ENCODE results near the gene SULT2B1.
A peak's percentile ranks its signal among the peaks of the same experiment; 100 is the strongest.

Gene SULT2B1

DNA sequence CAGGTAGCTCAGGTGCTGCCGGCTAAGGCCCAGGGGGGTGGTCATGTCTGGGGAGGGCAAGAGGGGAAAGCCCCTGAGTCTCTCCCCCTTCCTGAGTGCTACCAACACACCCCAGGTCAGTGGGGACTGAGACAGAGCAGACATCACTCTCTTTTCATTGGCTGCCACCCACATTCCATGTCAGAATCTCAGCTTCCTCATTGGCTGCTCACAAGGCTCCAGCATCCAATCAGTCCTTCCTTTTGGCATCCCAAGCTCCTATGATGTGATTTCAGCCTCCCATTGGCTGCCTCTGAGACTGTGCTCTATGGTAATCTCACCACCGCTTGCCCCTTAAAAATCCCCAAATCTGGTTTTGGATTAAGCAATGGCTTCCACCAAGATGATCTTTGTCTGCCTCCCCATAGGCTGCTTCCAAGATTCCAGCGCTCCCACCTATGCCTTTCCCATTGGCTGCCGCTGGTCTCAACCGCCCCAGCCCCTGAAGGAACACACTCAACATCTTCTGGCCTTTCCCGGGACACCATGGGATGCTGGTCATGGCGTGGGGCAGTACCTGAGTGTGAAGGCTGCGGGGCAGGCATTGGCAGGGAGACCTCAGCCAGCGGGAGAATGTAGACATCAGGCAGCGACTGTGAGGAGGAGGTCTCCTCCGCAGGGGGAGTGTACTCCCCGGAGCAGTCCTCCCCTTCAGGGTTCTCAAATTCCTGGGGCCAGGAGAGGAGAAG lies 42.3 kb upstream of the SULT2B1 start:
- peak; percentile 76 for DNase-seq (ENCODE audit: low read depth)
- no peak for TF ChIP-seq CTCF (IDR thresholded peaks at IDR 0.05; ENCODE audit: low read depth, low read length)
- TF ChIP-seq MYC (IDR thresholded peaks at IDR 0.05; ENCODE audit: low read depth, low read length): no peak
- no peak for TF ChIP-seq POLR2A (IDR thresholded peaks at IDR 0.05; ENCODE audit: extremely low read depth, insufficient read length)
- TF ChIP-seq, protein P1, sequence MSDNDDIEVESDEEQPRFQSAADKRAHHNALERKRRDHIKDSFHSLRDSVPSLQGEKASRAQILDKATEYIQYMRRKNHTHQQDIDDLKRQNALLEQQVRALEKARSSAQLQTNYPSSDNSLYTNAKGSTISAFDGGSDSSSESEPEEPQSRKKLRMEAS (IDR thresholded peaks at IDR 0.05; ENCODE audit: low read depth, low read length): no peak
- H3K4me3 ChIP-seq (ENCODE audit: low read depth, low read length): no peak overlapping the region

DNA sequence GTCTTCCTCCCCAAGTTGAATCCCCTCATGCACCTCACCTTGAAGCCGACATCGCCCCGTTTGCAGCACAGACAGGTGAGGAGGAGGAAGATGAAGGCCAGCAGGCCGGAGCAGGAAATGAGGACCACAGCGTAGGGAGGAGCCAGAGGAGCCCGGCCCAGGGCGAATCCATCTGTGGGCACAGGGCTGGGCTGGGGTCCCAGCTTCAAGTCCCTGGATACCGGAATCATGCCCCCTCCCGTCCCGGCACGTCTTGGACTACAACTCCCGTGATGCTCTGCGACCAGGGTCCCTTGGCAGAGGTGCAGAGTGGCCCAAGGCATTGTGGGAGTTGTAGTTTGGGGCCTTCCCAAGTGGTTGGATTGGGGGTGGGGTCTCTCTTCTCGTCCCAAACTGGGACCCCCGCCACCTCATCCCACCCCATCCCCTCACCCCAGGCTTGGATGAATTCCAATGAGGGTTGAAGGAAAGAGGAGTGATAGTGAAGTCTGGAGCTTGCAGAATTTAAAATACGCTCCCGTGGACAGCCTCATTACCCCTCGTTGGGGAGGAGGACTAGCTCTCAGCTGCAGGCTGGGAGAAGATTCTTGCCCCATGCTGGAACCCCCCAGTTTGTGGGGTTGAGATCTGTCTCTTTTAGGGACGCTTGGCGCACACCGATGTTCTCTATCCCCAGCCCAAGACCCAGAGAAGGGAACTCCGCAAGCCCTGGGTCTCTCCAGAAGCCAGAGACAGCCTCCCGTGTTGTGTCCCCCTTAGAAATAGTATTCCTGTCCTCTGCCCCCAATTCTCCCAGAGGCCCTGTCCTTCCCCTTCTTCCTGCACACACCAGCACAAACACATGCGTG lies 41.3 kb upstream of the SULT2B1 start:
- no peak overlapping the region for H3K4me3 ChIP-seq (ENCODE audit: low read depth, low read length)
- TF ChIP-seq CTCF (IDR thresholded peaks at IDR 0.05; ENCODE audit: low read depth, low read length): peak; percentile 5
- TF ChIP-seq, protein P1 (IDR thresholded peaks at IDR 0.05; ENCODE audit: low read depth, low read length): no peak
- DNase-seq (ENCODE audit: low read depth): peak; percentile 88

DNA sequence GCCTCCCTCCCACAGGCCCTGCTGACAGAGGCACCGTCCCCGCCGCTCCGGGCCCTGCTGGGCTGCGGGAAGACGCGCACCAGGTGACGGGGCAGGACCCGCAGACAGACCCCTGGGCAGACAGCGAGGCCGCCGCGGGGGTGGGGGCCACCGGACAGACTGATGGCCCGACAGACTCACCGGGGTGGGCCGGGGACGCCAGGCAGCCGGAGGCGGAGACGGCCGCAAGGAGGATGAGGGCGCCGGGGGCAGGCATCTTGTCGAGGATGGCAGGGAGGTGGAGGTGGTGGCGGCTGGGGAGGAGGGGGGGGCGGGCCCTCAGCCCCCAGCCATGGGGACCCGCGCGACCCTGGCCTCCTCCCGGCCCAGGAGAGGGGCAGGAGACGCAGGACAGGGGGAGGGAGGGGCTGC lies 40.6 kb upstream of the SULT2B1 start:
- no peak overlapping the region for H3K4me3 ChIP-seq (ENCODE audit: low read depth, low read length)
- DNase-seq (ENCODE audit: low read depth): peak; percentile 44
- TF ChIP-seq POLR2A (IDR thresholded peaks at IDR 0.05; ENCODE audit: extremely low read depth, insufficient read length): no peak
- TF ChIP-seq CTCF (IDR thresholded peaks at IDR 0.05; ENCODE audit: low read depth, low read length): no peak
- TF ChIP-seq MYC (IDR thresholded peaks at IDR 0.05; ENCODE audit: low read depth, low read length): no peak
- TF ChIP-seq, protein P1 (IDR thresholded peaks at IDR 0.05; ENCODE audit: low read depth, low read length): no peak

GRCh38 chr19:48511800-48512503 lies 40.0 kb upstream of the SULT2B1 start, which contains the start of gene LMTK3:
Gene LMTK3 (minus strand): TSS chr19:48511835. CDS start chr19:48511576, 259 bp downstream.
- DNase-seq (ENCODE audit: low read depth): peak; percentile 86
- H3K4me3 ChIP-seq (ENCODE audit: low read depth, low read length): no peak within 1 kb of the TSS
- TF ChIP-seq CTCF (IDR thresholded peaks at IDR 0.05; ENCODE audit: low read depth, low read length) (no peak), MYC (IDR thresholded peaks at IDR 0.05; ENCODE audit: low read depth, low read length) (no peak), POLR2A (IDR thresholded peaks at IDR 0.05; ENCODE audit: extremely low read depth, insufficient read length) (no peak)
- TF ChIP-seq, protein P1 (IDR thresholded peaks at IDR 0.05; ENCODE audit: low read depth, low read length): no peak

GRCh38 chr19:48512504-48513288 lies 39.3 kb upstream of the SULT2B1 start:
- no peak for TF ChIP-seq POLR2A (IDR thresholded peaks at IDR 0.05; ENCODE audit: extremely low read depth, insufficient read length)
- TF ChIP-seq, protein P1 (IDR thresholded peaks at IDR 0.05; ENCODE audit: low read depth, low read length): no peak
- TF ChIP-seq CTCF (IDR thresholded peaks at IDR 0.05; ENCODE audit: low read depth, low read length): no peak
- TF ChIP-seq MYC (IDR thresholded peaks at IDR 0.05; ENCODE audit: low read depth, low read length): no peak
- H3K4me3 ChIP-seq (ENCODE audit: low read depth, low read length): peak overlapping the region; percentile 66
- peak; percentile 80 for DNase-seq (ENCODE audit: low read depth)

All from NB4 (cell line).